T-helper 2 cell treated with Interferon-gamma antibody and Interleukin-4, amounts not matched to agents 100 ng/mL and 5 ng/mL, for 36 hours (primary cell): ENCODE measurements around the gene PSMA6. TPM values are rescaled to one million over a fixed set of nuclear protein-coding genes. Genes with fewer than 3 reads are reported as not detected.

Source experiments
- intact Hi-C: fragments of 100-400 bp; cut with micrococcal nuclease; formaldehyde crosslinking; loops from one replicate; pipeline ENCODE4 v1.15.1; 2023
- total RNA-seq: library from RNA; stranded (reverse); gene quantifications from 2 replicates; pipeline ENCODE4 v1.2.3, GENCODE V29; 2022

Gene PSMA6
- total RNA-seq, 1 donor from 2014 or later: 274 TPM

- intact Hi-C loops: no loop called here
Measured at GRCh38 chr14:35317820-35318219, 25.6 kb downstream of the PSMA6 start.

- intact Hi-C loops: no loop called here
Measured at GRCh38 chr14:35319509-35319908, 27.3 kb downstream of the PSMA6 start.

GRCh38 chr14:35320472-35320871 is 28.3 kb downstream of the PSMA6 start:
- intact Hi-C loops: no loop called here

GRCh38 chr14:35326375-35326774 is 34.2 kb downstream of the PSMA6 start:
- intact Hi-C loops: no loop called here

GRCh38 chr14:35331605-35332516 is 39.7 kb downstream of the PSMA6 start:
- intact Hi-C loops: loop anchor here (2.0 kb wide), 1 partner anchor 73 kb away; the partner anchor contains the start of gene NFKBIA

DNA sequence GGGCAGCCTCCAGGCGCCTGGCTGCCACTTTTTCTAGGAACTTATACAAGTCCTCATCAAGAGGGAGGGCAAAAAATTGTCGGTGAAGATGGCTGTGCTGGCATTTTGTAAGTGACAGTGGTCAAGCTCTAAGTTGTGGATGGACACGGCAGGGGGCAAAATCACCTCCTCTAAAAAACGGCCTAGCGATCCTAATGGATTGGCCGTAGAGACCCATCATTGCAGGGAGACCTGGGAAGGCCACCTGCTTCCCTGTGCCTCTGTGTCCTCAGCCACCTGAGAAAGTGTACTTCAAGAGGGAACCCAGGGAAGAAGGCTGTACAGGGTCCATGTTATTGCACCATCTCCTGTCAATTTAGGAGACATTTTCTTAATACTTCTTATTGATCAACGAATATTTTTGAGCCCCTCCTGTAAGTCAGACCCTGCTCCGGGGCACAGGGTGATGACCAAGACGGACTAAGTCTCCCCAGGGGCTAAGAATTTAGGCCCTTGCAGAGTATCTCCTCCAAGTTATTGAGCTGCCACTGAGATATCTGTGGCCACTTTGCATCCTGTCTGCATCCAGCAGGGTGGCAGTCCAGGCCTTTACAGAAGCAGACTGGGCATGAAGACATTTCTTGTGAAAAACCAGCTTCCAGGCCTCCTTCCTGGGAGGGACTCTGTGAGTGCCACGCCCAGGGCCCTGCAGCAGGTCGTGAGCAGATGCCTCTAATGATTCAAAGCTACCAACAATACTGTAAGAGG is 40.5 kb downstream of the PSMA6 start:
- intact Hi-C loops: loop anchor here (2.0 kb wide), 1 partner anchor 72 kb away; the partner anchor contains the start of gene NFKBIA

GRCh38 chr14:35333264-35333730 is 41.1 kb downstream of the PSMA6 start:
- intact Hi-C loops: loop anchor here (2.0 kb wide), 1 partner anchor 72 kb away; the partner anchor contains the start of gene NFKBIA

GRCh38 chr14:35333797-35334743 is 41.9 kb downstream of the PSMA6 start:
- intact Hi-C loops: loop anchor here (2.0 kb wide), 1 partner anchor 71 kb away; the partner anchor contains the start of gene NFKBIA

DNA sequence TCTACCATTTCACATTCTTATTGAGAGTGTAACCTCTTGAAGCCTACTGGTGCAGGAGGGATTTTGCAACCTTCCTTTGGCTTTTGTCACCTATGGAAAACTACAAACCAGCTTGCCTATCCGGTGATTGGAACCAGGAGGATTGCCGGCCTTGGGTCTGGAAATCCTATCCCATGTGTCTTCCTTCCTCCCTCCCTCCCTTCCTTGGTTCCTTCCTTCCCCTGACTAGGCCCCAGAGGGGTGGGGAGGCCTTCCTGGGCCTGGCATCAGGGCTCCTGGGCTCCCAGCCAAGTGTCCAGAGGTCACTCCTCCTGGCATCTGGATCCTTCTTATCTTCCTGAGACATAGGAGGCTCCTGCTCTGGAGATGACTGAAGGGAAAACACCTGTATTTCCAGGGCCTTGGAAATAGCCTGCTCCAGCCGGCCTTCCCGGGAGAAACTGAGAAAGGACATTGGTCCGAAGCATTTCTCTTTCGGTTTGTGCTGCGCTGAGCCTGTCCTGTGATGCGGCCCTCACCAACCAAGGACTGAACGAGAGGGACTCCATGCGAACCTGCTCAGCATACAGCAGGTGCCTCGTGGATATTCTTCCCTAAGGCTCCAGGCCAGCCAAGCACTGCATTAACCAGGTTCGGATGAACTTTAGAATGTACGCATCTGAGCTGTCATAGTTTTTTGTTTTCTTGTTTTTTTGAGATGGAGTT is 43.4 kb downstream of the PSMA6 start:
- intact Hi-C loops: loop anchor here (1.0 kb wide), 1 partner anchor 65 kb away; no protein-coding TSS in a partner anchor

DNA sequence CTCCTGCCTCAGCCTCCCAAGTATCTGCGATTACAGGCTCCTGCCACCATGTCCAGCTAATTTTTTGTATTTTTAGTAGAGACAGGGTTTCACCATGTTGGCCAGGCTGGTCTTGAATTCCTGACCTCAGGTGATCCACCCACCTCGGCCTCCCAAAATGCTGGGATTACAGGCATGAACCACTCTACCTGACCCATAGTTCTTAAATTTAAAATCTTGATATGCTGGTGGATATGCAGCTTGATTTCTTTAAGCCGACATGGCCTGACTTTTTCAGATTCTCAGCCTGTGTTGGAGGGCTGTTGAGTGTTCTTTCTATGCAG is 44.0 kb downstream of the PSMA6 start:
- intact Hi-C loops: loop anchor here (1.0 kb wide), 1 partner anchor 64 kb away; no protein-coding TSS in a partner anchor

GRCh38 chr14:35336494-35337268 is 44.5 kb downstream of the PSMA6 start:
- intact Hi-C loops: loop anchor here (1.0 kb wide), 1 partner anchor 64 kb away; no protein-coding TSS in a partner anchor

- intact Hi-C loops: no loop called here
Measured at GRCh38 chr14:35337269-35338255, 45.4 kb downstream of the PSMA6 start.

DNA sequence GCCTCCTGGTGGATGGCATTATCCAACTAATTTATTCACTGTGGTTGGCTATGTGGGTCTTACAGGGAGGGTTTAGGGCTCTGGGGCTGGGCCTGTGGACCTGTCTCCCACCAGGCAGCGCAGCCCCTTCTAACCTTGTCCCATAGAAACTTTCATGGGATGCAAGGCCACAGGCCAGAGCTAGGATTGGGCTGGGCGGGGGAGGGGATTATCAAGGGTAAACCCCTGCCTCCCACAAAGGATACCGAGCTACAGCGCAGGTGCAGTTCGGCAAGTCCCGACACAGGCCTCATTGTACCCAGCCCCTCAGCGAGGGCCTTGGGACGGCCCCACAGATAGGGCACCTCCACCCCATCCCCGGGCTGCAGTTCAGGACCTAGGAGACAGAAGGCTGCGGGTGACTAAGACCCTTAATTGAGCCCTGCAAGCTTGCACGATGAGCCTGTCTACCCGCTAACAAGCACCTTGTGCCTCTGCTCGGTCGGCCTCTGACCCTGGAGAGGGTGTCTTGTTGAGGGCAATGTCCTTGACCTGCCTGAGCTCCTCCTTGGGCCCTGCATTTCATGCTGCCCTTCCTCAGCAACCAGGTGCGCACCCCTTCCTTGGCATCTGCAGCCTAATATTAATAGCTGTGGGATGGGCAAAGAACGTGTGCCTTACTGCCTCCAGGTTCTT is 46.7 kb downstream of the PSMA6 start:
- intact Hi-C loops: no loop called here

DNA sequence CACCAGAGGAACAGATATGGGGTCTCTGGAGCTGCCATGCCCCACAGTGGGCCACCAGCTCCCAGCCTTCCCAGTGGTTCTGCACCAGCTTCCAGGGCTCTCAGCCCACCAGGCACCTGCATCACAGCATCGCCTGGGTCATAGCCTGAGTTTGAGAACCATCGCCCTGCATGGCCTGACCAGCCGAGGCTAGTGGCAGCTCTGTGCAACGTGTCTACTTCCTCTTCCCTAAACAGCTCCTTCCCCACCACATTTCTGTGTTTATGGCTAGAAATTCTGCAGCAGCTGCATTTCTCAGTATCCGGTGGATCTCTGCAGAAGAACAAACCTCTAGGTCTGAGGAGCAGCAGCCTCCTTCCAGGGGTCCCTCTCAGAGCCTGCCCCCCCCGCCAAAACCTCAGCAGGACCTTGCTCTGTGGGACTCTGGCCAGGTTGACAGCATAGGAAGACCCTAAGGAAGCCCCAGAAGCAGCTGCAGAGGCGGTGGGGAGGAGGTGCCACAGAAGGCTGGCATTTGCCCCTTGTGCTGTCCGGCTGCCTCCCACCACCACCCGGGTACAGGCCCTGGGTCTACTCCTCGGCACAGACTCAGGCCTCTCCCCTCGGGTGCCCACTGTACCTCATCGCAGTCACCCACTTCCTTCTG is 47.7 kb downstream of the PSMA6 start:
- intact Hi-C loops: no loop called here

DNA sequence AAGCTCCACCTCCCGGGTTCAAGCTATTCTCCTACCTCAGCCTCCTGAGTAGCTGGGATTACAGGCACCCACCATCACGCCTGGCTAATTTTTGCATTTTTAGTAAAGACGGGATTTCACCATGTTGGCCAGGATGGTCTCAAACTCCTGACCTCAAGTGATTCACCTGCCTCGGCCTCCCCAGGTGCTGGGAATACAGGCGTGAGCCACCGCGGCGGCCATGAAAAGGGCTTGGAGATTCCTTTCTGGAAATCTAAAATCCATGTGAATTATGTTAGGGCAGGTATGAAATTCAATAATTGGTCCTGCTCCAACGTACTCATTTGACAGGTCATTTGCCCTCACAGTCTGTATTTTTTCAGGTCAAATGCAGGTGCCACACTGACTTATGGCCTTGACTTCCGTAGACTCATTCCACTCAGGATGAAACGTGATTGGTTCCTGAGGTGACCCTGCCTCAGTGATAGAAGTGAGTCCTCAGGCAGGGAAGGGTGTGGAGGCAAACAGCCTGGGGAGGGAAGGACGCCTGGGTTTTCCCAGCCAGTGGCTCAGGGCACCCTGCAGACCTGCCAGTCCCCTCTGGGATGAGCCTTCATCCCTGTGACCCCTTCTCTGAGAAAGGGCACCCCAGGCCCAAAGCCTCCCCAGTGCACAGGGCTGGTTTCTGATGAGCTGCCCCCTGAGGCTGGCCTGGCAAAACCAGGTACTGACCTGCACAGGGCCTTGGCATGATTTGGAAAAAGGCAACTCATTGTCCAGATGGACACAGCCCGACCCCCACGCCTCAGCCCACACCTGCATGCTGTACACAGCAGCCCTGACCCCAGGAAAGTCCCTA is 48.7 kb downstream of the PSMA6 start:
- intact Hi-C loops: no loop called here

DNA sequence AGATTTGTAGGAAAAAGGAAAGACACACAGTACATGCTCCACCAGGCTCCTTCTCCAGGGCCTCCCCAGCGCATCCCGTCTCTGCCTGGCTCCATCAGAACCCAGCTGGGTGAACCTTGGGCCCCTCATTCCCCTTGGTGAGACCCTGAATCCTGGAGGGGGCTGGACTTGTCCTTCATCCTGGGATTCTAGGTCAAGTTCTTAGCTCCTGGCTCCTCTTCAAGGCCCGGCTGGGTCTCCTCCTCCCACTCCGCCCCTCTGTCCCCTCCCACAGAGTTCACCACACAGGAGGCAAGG is 49.2 kb downstream of the PSMA6 start:
- intact Hi-C loops: no loop called here
